ENCODE results near the gene PLCD3.

PLCD3 gene

GRCh38 chr17:45149669-45150664, 17.7 kb upstream of the PLCD3 start:
- no peak for DNase-seq

GRCh38 chr17:45149037-45149668, 16.8 kb upstream of the PLCD3 start:
- DNase-seq = peak; percentile 60

- peak; percentile 80 for DNase-seq
These were observed 16.1 kb upstream of the PLCD3 start, which contains the start of gene HEXIM1 for GRCh38 chr17:45148183-45149036. HEXIM1 (plus strand) TSS chr17:45148475; CDS start chr17:45149191, 716 bp downstream.

- no peak for DNase-seq
These were observed 15.4 kb upstream of the PLCD3 start for GRCh38 chr17:45147581-45148182.

GRCh38 chr17:45146890-45147580, 14.7 kb upstream of the PLCD3 start:
- DNase-seq = no peak

GRCh38 chr17:45146592-45146889, 14.2 kb upstream of the PLCD3 start:
- no peak for DNase-seq

GRCh38 chr17:45146166-45146565, 13.9 kb upstream of the PLCD3 start:
- DNase-seq = no peak

GRCh38 chr17:45145035-45145389, 12.7 kb upstream of the PLCD3 start:
- DNase-seq = no peak

- no peak for DNase-seq
These were observed 12.1 kb upstream of the PLCD3 start for GRCh38 chr17:45144199-45145034.

GRCh38 chr17:45143767-45144198, 11.5 kb upstream of the PLCD3 start:
- no peak for DNase-seq

- DNase-seq = no peak
These were observed 10.9 kb upstream of the PLCD3 start for GRCh38 chr17:45143094-45143670.

GRCh38 chr17:45139533-45139920, 7.2 kb upstream of the PLCD3 start:
- no peak for DNase-seq

- DNase-seq = no peak
These were observed 6.7 kb upstream of the PLCD3 start for GRCh38 chr17:45138911-45139532.

- DNase-seq = no peak
These were observed 5.4 kb upstream of the PLCD3 start for GRCh38 chr17:45137561-45138305.

- no peak for DNase-seq
These were observed 4.7 kb upstream of the PLCD3 start for GRCh38 chr17:45136846-45137560.

- DNase-seq = no peak
These were observed 3.9 kb upstream of the PLCD3 start for GRCh38 chr17:45135978-45136791.

- peak; percentile 92 for DNase-seq
These were observed 3.1 kb upstream of the PLCD3 start, which contains the start of gene ACBD4 for GRCh38 chr17:45135192-45135977. ACBD4 (plus strand) TSS chr17:45135687; CDS start chr17:45136145, 458 bp downstream.

Measured in 8988T (cell line).